ENCODE results near the gene ZNF616.

DNA sequence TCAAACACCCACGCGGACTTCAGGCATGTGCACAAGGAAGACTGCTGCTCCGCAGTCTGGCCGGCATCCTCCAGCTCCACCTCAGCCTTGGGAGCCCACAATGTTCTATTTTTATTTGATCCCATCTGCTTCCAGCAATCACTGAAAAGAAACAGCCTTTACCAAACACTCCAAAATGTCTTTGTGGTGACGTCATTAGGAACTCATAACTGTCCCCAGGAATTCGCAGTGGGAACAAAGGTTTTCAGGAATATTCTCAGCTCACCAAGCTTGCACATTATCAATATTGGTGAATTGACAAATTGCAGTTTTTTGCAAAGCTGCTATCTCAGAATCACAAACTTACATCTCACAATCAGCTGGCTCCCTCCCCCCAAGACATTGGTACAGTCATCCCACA is 29.0 kb downstream of the ZNF616 start:
- TF ChIP-seq, protein P1, sequence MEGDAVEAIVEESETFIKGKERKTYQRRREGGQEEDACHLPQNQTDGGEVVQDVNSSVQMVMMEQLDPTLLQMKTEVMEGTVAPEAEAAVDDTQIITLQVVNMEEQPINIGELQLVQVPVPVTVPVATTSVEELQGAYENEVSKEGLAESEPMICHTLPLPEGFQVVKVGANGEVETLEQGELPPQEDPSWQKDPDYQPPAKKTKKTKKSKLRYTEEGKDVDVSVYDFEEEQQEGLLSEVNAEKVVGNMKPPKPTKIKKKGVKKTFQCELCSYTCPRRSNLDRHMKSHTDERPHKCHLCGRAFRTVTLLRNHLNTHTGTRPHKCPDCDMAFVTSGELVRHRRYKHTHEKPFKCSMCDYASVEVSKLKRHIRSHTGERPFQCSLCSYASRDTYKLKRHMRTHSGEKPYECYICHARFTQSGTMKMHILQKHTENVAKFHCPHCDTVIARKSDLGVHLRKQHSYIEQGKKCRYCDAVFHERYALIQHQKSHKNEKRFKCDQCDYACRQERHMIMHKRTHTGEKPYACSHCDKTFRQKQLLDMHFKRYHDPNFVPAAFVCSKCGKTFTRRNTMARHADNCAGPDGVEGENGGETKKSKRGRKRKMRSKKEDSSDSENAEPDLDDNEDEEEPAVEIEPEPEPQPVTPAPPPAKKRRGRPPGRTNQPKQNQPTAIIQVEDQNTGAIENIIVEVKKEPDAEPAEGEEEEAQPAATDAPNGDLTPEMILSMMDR (IDR thresholded peaks at IDR 0.05 in 4 of 5, conservative IDR thresholded peaks at IDR 0.05 in 1 of 5), result no peak
- no peak for TF ChIP-seq POLR2A (IDR thresholded peaks at IDR 0.05)
